HG02943 (cell line): ENCODE measurements around the gene HTT.

ENCODE experiments used
- ATAC-seq: cut with Tn5 transposase; IDR thresholded peaks from one replicate; pipeline ENCODE4 v1.9.1; 2021; ENCODE audit warnings: mild to moderate bottlenecking, low read depth, moderate library complexity; ENCODE audit not compliant: unreplicated experiment

Gene HTT

GRCh38 chr4:3256230-3257102, 182.0 kb downstream of the HTT start:
- no peak for ATAC-seq

- ATAC-seq = no peak
Observed at GRCh38 chr4:3257103-3257555, 182.6 kb downstream of the HTT start.

DNA sequence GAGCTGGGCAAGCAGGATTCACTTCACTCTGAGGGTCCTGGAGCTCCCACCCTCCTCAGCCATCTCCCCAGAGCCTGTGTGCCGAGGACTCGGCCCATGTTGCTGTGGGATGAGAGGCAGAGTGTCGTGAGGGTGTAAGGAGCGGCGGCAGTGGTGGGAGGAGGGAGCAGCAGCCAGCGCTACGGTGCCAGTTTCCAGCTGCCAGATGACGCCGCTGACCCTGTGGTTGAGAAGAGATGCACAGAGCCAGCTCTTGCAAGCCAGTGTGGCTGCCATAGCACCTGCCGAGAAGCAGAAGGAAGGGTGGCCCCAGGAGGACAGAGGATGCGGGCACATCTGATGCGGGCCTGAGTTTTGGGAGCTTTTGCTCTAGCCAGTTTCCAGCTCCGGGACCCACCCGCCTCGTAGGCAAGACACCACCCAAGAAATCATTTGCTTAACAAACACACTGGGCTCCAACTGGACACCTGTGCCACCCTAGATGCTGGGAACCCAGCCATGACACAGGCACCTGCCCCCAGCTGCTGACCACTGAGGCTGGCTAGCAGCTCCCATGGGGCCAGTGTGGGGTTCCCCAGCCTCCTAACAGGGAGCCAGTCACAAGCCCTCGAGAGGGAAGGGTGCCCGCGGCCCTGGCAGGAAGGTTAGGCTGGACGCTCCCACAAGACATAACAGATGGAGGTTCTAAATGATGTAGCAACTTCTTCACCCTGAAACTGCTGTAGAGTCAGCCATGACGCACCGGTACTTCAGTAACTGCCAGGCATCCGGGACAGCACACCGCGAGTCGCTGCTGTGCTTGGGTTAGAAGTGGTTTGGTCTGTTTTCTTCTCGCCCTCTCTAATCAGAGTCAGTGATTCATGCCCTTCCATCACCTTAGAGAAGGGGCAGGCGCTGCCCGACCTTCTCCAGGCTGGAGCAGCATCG, 183.3 kb downstream of the HTT start:
- ATAC-seq = no peak

- no peak for ATAC-seq
Observed at GRCh38 chr4:3261411-3262207, 187.1 kb downstream of the HTT start.

- ATAC-seq = no peak
Observed at GRCh38 chr4:3262208-3263052, 187.9 kb downstream of the HTT start.

GRCh38 chr4:3263053-3263875, 188.8 kb downstream of the HTT start:
- ATAC-seq = no peak

GRCh38 chr4:3263876-3264193, 189.4 kb downstream of the HTT start:
- no peak for ATAC-seq

- no peak for ATAC-seq
Observed at GRCh38 chr4:3266076-3266475, 191.6 kb downstream of the HTT start.

GRCh38 chr4:3267576-3268394, 193.3 kb downstream of the HTT start:
- ATAC-seq = no peak

DNA sequence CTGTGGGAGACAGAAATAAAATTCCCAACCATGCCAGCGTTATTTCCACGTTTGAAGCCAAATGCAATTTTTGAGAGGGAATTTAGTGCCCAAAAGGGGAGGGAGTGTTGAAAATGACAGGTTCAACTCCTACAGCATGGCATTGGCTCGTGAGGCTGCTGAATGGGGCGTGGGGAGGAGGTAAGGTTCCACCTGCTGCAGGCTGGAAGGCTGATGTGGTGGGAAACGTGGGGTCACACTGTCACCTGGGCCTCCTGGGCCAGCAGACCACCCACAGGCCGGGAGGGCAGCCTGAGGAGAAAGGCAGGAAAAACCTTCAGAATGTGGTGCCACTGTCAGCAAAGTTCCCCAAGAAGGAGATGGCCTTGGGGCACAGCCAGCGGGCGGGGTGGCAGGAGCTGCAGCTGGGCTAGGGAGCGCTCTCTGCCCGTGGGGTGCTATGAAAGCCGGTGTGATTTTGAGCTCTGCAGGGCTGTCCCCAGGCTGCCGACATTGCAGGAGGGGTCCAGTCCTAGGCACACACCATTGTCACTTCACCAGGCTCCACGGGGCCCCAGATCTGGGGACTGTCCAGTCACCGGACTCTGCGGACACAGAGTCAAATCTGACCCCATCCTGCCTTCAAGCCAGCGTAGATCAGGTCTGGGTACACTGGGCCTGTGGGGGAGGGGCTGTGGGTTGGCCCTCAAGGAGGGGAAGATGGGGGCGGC, 194.1 kb downstream of the HTT start:
- no peak for ATAC-seq

- ATAC-seq = no peak
Observed at GRCh38 chr4:3269105-3269927, 194.8 kb downstream of the HTT start.

DNA sequence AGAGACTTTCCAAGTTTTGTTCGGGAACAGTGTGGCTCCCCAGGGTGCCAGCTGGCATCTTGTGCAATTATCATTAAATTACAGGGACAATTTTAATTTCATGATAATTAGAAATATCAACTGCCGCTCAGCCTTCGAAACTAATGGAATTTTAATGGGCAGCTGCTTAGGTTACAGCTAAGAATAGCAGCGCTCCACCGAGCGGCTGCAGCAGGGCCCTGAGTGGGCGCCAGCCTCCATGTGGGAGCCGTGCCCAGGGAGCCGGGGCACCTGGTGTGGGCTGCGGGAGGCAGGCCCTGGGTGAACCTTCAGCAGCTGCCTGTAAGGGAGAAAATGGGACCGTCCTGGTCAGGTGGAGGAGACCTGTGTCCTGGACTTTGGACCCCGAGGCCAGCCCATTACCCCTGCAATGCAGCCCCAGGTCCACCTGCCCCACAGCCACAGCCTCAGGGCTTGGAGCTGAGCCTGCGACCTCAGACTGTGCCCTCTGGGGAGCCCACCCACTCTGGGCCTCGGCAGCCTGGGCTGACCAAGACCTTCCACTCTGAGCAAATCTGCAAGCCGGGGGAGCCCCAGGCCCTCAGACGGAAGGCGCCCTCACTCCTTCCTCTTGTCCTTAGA, 195.6 kb downstream of the HTT start:
- ATAC-seq = no peak

DNA sequence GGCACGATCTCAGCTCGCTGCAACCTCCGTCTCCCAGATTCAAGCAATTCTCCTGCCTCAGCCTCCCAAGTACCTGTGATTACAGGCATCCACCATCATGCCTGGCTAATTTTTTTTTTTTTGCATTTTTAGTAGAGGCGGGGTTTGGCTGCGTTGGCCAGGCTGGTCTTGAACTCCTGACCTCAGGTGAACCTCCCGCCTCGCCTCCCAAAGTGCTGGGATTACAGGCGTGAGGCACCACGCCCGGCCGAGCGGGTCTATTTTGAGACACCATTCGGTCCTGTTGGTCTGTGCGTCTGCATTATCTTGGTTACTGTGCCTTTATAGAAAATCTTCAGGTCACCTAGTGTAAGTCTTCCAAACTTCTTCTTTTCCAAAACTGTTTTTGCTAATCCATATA, 196.7 kb downstream of the HTT start:
- no peak for ATAC-seq

GRCh38 chr4:3276986-3277385, 202.5 kb downstream of the HTT start:
- no peak for ATAC-seq

DNA sequence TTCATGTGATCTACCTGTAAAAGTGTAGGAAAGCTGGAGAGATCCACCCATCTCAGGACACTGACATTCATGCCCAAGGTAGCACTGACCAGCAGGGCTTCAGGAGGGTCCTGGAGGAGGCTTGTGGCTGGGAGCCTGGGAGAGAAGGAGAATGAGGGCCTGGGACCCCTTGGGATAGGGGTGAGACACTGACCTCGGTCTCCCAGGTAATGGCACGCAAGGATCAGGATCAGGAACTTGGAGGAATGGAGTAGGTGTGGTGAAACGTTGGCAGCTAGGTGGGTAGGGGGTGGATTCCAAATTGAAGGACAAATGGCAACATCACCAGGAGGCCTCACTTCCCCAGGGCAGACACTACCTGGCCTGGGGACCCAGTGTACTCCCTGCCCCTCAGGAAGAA, 206.0 kb downstream of the HTT start:
- ATAC-seq = no peak

- no peak for ATAC-seq
Observed at GRCh38 chr4:3283483-3283882, 209.0 kb downstream of the HTT start.
